GM18507 (cell line): Measurements from ENCODE around the gene INSYN2A.

Experiments used
- DNase-seq: peaks from one replicate; pipeline ENCODE4 v3.0.0; 2011; ENCODE audit warnings: low read depth; ENCODE audit not compliant: insufficient read length; ENCODE audit errors: extremely low spot score
- FAIRE-seq: peaks from 2 replicates; lab custom pipeline; 2011; peaks lifted over from hg19 to GRCh38; lab: Jason Lieb, UNC

Gene INSYN2A

GRCh38 chr10:127196282-127197153 is at the start of gene INSYN2A:
Gene INSYN2A (minus strand): TSS chr10:127196591. CDS start chr10:127176395, 20,196 bp downstream.
- FAIRE-seq (no peak), DNase-seq (no peak)

DNA sequence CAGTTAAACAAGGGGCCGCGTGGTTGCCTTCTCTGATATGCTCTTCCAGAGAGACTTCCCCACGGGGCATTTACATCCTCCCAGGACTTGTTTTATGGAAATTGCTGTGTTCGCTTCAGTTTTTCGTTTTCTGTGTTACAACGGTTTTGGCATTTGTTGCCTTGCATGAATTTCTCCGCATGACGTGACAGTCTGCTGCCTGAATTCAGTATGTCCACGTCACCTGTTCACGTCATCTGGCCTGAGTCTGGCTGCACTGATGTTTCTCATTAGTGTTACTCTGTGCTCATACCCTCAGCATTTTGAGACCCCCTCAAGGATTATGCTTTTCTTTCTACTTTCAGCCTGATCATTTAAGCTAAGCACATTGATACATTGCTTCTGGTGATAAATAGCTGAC is 49.1 kb upstream of the INSYN2A start:
- DNase-seq (no peak), FAIRE-seq (no peak)

DNA sequence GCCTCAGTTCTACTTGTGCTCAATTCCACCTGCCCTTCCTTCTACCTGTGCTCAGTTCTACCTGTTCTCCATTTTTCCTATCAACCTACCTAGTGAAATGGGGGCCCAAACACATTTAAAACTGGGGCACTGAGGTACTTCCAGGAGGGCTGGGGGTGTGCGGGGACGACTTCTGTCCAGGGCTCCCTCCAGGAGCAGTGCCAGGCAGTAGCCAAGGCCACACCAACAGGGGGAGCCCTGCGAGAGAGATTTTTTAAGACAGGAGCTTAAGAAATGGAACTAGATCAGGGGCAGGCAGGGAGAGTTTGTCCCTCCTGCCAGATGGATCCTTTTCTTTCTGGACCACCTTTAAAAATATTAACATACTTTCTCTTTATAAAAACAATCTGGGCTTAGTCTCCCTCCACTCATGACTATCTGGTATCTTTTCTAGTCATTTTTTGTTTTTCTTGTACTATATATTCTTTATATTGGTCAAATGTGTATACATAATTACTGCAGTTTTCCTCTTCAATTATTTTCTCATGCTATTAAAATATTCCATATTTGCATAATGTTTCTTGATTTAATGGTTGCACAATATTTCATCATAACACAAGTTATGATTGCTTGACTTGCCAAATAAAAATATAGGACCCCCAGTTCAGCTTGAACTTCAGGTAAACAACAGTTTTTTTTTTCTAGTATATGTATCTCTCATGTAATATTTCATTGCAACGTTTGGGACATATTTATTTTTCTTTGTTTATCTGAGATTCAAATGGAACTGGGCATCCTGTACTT is 47.3 kb upstream of the INSYN2A start:
- FAIRE-seq (no peak), DNase-seq (no peak)

GRCh38 chr10:127242914-127243313 is 46.5 kb upstream of the INSYN2A start:
- no peak for DNase-seq
- no peak for FAIRE-seq

- DNase-seq (no peak), FAIRE-seq (no peak)
Observed at GRCh38 chr10:127236266-127236665, 39.9 kb upstream of the INSYN2A start.

GRCh38 chr10:127234306-127234800 is 38.0 kb upstream of the INSYN2A start:
- no peak for FAIRE-seq
- no peak for DNase-seq

DNA sequence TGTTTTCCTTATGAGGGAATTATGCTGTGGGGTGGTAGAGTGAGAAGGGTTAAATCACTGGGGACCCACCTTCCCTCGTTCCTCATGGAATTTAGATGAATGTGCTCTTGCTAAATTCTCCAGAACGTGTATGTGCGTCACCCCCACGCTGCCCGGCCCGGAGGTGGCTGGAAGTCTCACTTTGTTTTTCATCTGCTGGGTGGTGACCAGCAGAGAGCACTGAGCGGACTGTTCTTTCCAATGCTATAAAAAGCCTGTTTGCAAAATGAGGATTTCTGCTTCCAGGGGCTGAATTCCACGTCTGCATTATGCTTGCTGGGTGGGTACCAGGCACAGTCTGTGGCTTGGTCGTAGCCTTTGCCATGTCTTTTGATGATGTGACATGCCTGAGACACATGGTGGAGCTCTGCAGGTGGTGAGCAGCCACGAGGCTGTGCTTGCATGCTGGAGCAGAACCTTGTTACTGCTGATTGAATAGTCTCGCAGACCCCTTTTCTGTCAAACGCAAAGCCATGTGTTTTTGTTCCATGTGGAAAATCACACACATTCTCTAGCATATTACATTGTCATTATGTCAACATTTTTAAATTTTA is 31.9 kb upstream of the INSYN2A start:
- FAIRE-seq = no peak
- no peak for DNase-seq

DNA sequence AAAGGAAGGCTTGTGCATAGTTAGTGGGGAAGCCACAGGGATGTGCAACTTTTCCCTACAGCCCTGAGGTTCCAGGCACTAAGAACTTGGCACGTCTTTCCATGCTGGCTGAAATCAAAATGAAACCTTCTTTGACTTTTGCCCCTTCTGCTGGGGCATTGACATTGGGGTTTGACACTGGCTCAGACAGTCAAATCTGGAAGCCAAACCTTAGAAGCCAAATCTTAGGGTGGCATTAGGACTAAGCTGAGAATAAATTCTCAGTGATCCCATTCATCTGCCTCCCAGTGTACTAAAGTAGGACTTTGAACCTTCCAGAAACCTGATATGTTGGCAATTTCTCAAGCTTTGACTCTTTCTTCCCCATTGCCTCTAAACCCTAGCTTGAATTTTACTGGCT is 31.3 kb upstream of the INSYN2A start:
- FAIRE-seq = no peak
- DNase-seq = no peak

DNA sequence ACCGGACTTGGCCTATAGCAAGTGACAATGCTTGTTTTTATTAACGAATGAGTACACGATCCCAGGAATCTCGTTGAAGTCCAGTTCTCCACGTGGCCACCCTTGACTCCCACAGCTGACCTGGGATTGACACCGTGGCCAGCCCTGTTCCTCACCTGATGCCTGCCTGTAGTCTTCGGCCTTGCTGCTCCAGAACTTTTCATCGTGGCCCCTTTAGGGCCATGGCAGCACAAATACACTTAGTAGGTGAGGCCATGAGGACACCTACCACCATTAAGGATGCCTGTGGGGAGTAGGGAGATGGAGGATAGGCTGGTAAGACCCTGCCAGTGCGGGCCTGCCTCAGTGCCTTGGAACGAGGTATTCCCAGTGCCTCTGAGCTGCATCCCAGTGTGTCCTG is 30.6 kb upstream of the INSYN2A start:
- DNase-seq = no peak
- FAIRE-seq = no peak

DNA sequence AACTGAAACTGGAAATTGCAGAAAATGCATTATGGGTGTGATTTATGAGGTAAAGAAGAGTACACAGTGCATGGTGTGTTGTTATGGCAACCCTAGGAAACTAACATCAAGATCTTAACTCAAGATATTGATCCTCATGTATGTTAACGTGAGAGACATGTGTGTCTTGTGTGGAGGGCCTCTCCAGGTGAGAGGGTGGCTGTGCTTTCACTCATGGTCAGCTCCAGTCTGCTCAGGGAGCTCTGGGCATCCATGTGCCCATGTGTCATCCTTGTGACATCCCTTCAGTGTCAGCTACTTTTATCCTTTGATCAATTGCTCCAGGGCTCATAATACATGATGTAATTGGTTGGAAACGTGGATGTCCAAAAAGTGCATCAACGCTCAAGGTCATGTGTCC is 24.9 kb upstream of the INSYN2A start:
- no peak for DNase-seq
- no peak for FAIRE-seq

DNA sequence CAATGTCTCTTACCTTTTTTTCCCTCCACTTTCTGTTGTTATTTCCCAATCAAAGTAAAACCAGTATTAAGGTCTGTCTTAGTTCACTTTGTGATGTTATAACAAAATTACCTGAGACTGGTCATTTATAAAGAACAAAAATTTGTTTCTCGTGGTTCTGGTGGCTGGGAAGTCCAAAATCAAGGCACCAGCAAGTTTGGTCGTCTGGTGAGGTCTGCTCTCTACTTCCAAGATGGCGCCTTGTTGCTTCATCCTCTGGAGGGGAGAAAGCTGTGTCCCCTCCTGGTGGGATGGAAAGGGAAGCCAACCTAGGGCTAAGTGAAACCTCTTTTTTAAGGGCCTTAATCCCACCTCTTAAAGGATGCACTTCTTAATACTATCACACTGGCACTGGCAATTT is 22.3 kb upstream of the INSYN2A start:
- DNase-seq (no peak), FAIRE-seq (no peak)

DNA sequence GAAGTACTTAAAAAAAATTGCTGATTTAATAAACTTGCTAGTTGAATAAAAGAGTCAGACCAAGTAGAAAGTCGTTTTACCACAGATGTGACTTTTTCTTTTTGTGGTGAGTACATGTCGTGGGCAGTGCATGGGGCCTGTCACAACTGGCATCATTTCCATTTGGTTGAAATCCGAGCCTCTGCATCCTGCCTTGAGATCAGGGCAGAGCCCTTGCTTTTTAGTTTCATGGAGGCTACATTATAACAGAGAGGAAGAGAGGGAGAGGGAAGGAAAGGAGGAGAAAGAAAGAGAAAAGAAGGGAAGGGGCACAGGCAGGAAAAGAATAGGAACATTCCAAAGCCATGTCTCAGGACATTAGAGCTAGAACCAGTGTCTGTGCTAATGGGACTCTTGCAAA is 20.4 kb upstream of the INSYN2A start:
- no peak for DNase-seq
- FAIRE-seq = no peak

DNA sequence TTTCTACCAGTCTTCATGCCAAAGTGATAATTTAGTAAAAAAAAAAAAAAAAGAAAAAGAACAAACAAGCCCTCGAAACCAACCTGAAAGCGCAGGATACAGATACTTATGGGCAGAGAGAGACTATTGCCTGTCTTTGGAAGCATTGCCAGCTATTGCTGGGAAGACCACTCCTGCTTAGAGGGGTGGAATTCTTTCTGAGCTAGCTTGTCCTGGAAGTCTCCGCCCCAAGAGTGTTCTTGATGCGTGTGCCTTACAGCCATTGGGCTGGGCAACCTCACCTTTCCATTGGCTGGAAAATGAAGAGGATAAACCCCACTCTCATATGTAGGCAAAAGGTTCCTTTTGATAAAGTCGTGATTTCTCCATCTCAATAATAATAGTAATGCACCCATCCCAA is 19.9 kb upstream of the INSYN2A start:
- FAIRE-seq (no peak), DNase-seq (no peak)

DNA sequence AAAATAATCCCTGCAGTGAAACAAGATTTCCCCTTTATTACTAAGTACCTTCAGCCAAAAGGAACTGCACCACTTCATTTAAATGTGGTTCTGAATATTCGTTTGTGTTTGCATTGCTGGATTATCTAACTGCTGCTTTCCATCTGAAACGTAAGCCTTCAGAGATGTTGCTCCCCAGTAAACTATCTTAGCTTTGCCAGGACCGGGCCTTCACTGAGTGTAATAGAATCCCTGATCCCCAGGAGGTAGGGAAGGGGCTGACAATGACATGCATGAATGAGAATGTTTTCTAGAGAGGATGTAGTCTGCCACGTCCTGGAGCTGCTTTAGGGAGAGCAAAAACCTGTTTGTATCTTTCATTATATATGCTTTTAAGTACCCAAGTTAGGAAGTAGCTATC is 19.5 kb upstream of the INSYN2A start:
- no peak for FAIRE-seq
- DNase-seq = no peak

DNA sequence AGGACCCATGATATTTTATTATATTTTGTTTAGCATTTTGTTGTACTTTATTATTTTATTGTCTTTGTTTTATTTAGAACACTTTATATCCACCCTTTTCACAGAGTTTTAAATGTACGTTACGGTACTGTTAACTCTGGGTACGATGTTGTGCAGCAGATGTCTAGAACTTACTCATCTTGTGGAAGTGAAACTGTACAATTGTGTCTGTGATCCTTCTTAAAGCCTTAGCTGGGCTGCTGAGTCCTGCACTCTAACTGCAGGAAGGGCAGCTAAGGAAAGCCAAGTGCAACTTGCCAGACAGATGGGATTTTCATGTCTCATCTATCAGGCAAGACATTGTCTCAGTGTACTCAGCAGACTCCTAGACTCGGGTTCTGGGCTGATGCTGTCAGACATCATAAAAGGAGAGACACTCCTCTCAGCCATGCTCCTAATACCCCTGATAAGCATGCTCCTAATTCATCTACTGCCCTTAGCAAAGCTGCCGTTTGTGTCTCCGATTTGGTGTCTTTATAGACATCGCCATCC is 14.6 kb upstream of the INSYN2A start:
- FAIRE-seq (no peak), DNase-seq (no peak)

DNA sequence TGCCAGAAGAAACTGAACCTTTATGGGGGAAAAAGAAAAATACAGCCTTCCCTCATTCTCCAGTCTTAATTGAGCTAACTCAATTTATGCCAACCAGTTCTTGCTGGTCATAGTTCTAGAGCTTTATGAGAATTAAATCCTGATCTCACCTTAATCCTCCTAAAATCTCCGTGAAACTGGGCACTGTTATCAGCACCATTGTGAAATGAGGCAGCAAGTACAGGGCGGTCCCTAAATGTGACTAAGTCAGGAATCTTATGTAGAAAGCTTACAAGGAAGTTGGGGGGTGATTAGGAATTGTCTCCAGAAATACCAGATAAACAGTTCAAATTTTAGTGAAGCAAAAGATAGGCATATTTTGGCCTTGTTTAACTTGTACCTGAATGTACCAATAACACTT is 10.7 kb upstream of the INSYN2A start:
- FAIRE-seq = no peak
- DNase-seq = no peak

GRCh38 chr10:127203067-127203466 is 6.7 kb upstream of the INSYN2A start:
- no peak for FAIRE-seq
- DNase-seq = no peak

DNA sequence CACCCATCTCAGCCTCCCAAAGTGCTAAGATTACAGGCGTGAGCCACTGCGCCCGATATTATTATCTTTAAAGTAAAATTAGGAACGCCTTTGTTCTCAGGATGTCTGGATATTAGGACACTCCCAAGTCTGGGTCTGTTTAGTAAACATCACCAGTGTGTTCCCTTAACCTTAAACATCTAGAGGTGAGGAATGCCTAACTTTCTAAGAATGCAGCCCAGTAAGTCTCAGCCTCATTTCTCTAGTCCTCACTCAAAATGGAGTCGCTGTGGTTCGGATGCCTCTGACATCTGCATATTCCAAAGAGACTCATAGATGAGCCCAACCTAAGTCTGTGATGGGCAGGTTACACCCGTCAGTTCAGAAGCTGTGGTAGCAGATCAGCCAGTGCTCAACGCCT is 4.3 kb upstream of the INSYN2A start:
- FAIRE-seq = no peak
- DNase-seq = no peak

- FAIRE-seq = no peak
- no peak for DNase-seq
Observed at GRCh38 chr10:127198721-127199120, 2.3 kb upstream of the INSYN2A start.

GRCh38 chr10:127198307-127198706 is 1.9 kb upstream of the INSYN2A start:
- no peak for FAIRE-seq

More at GRCh38 chr10:127198307-127198706, 1.9 kb upstream of the INSYN2A start:
- no peak for DNase-seq
